H1 (cell line): ENCODE data around the gene NAALADL1. TPM values are rescaled to one million over a fixed set of nuclear protein-coding genes. Genes with fewer than 3 reads are reported as not detected.

Experiments used
- KDM4A ChIP-seq: IDR thresholded peaks from one replicate; pipeline ENCODE4 v1.7.1; 2012; ENCODE audit warnings: low read depth, mild to moderate bottlenecking, moderate library complexity, low read length, inconsistent platforms; ENCODE audit not compliant: severe bottlenecking
- SRF ChIP-seq: IDR thresholded peaks from 2 replicates; pipeline ENCODE4 v1.6.1; 2011; ENCODE audit warnings: mild to moderate bottlenecking, low read depth, low read length, moderate library complexity
- YY1 ChIP-seq: IDR thresholded peaks from 2 replicates; pipeline ENCODE4 v1.6.1; 2011; ENCODE audit warnings: low read depth, mild to moderate bottlenecking, low read length
- polyA plus RNA-seq, 7 experiments: library from polyadenylated mRNA; depleted of rRNA in 3 of 7; stranded (reverse) in 5 of 7; unstranded in 2 of 7; fragments of >200 nt in 5 of 7; fragments of 200-250 nt in 2 of 7; gene quantifications; 1 replicate in 5 of 7; 2 replicates in 1 of 7; 4 replicates in 1 of 7; pipeline versions ENCODE4 v1.2.1 to v1.2.3, GENCODE V29; 2011 to 2013; ENCODE audit warnings: missing spikeins in 2 of 7, mixed read lengths in 2 of 7
- total RNA-seq: library from RNA; stranded (reverse); fragmentation: NEBNext Ultra II Directional; extraction: Animal tissue kit (Norgen Biotek cat#: 25700); gene quantifications from 2 replicates; pipeline ENCODE4 v1.2.1, GENCODE V29; 2021
- TF ChIP-seq, protein P1 (sequence below): fragments of 300-600 bp; sonication (generic); IDR thresholded peaks from 2 replicates; pipeline ENCODE4 v1.7.1; 2012; ENCODE audit warnings: low read length, moderate library complexity, mild to moderate bottlenecking, inconsistent platforms; ENCODE audit not compliant: insufficient replicate concordance

Gene NAALADL1
- total and polyA plus RNA-seq, 2 of the 8 experiments (the other 6 are each of a cell fraction or from before 2014, with no cell fraction given), result 7.5 to 9.9 TPM

DNA sequence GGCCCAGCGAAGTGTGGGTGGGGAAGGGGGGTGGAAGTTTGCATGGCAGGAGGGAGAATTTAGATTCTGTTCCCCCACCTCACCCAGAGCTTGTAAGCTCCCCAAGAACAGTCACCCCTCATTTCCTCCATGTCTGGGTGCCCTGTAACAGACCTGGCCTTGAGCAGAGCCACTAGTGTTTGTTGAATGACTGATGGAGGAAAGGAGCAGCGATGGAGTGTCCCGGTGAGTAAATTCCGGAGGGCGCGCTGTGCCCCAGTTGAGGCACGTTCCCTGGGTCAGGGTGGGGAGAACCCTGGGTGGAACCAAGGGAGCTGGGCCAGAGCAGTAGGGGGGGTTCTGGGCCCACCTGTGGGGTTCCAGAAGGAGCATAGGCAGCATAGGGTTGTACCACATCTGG is 827 bp downstream of the NAALADL1 start (continued):
- TF ChIP-seq, protein P1, sequence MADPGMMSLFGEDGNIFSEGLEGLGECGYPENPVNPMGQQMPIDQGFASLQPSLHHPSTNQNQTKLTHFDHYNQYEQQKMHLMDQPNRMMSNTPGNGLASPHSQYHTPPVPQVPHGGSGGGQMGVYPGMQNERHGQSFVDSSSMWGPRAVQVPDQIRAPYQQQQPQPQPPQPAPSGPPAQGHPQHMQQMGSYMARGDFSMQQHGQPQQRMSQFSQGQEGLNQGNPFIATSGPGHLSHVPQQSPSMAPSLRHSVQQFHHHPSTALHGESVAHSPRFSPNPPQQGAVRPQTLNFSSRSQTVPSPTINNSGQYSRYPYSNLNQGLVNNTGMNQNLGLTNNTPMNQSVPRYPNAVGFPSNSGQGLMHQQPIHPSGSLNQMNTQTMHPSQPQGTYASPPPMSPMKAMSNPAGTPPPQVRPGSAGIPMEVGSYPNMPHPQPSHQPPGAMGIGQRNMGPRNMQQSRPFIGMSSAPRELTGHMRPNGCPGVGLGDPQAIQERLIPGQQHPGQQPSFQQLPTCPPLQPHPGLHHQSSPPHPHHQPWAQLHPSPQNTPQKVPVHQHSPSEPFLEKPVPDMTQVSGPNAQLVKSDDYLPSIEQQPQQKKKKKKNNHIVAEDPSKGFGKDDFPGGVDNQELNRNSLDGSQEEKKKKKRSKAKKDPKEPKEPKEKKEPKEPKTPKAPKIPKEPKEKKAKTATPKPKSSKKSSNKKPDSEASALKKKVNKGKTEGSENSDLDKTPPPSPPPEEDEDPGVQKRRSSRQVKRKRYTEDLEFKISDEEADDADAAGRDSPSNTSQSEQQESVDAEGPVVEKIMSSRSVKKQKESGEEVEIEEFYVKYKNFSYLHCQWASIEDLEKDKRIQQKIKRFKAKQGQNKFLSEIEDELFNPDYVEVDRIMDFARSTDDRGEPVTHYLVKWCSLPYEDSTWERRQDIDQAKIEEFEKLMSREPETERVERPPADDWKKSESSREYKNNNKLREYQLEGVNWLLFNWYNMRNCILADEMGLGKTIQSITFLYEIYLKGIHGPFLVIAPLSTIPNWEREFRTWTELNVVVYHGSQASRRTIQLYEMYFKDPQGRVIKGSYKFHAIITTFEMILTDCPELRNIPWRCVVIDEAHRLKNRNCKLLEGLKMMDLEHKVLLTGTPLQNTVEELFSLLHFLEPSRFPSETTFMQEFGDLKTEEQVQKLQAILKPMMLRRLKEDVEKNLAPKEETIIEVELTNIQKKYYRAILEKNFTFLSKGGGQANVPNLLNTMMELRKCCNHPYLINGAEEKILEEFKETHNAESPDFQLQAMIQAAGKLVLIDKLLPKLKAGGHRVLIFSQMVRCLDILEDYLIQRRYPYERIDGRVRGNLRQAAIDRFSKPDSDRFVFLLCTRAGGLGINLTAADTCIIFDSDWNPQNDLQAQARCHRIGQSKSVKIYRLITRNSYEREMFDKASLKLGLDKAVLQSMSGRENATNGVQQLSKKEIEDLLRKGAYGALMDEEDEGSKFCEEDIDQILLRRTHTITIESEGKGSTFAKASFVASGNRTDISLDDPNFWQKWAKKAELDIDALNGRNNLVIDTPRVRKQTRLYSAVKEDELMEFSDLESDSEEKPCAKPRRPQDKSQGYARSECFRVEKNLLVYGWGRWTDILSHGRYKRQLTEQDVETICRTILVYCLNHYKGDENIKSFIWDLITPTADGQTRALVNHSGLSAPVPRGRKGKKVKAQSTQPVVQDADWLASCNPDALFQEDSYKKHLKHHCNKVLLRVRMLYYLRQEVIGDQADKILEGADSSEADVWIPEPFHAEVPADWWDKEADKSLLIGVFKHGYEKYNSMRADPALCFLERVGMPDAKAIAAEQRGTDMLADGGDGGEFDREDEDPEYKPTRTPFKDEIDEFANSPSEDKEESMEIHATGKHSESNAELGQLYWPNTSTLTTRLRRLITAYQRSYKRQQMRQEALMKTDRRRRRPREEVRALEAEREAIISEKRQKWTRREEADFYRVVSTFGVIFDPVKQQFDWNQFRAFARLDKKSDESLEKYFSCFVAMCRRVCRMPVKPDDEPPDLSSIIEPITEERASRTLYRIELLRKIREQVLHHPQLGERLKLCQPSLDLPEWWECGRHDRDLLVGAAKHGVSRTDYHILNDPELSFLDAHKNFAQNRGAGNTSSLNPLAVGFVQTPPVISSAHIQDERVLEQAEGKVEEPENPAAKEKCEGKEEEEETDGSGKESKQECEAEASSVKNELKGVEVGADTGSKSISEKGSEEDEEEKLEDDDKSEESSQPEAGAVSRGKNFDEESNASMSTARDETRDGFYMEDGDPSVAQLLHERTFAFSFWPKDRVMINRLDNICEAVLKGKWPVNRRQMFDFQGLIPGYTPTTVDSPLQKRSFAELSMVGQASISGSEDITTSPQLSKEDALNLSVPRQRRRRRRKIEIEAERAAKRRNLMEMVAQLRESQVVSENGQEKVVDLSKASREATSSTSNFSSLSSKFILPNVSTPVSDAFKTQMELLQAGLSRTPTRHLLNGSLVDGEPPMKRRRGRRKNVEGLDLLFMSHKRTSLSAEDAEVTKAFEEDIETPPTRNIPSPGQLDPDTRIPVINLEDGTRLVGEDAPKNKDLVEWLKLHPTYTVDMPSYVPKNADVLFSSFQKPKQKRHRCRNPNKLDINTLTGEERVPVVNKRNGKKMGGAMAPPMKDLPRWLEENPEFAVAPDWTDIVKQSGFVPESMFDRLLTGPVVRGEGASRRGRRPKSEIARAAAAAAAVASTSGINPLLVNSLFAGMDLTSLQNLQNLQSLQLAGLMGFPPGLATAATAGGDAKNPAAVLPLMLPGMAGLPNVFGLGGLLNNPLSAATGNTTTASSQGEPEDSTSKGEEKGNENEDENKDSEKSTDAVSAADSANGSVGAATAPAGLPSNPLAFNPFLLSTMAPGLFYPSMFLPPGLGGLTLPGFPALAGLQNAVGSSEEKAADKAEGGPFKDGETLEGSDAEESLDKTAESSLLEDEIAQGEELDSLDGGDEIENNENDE, result no peak
- no peak for TF ChIP-seq SRF
- TF ChIP-seq YY1, result no peak
- no peak for TF ChIP-seq KDM4A
